H9 (cell line): Measurements from ENCODE around the gene ACSF3. TPM values are rescaled to one million over a fixed set of nuclear protein-coding genes. Genes with fewer than 3 reads are reported as not detected.

Experiments used
- DNase-seq: peaks from one replicate; pipeline ENCODE4 v3.0.0-alpha.2; 2017
- H2AFZ ChIP-seq: one replicate; pipeline ENCODE4 v1.6.1; 2013; ENCODE audit warnings: mild to moderate bottlenecking, low read length, control low read depth, moderate library complexity
- H2AK5ac ChIP-seq: 2 replicates; pipeline ENCODE4 v1.6.1; 2013; ENCODE audit warnings: low read length, control low read depth, mixed read lengths; ENCODE audit not compliant: insufficient read length
- H2BK120ac ChIP-seq: one replicate; pipeline ENCODE4 v1.6.1; 2013; ENCODE audit warnings: low read depth, mild to moderate bottlenecking, low read length, control low read depth, inconsistent platforms; ENCODE audit not compliant: poor library complexity, severe bottlenecking
- H2BK12ac ChIP-seq: 2 replicates; pipeline ENCODE4 v1.6.1; 2013; ENCODE audit warnings: low read length, control low read depth, mixed read lengths, low read depth; ENCODE audit not compliant: insufficient read length
- H2BK15ac ChIP-seq: 2 replicates; pipeline ENCODE4 v1.6.1; 2013; ENCODE audit warnings: low read depth, low read length, control low read depth
- H2BK20ac ChIP-seq: one replicate; pipeline ENCODE4 v1.6.1; 2013; ENCODE audit warnings: low read depth, mild to moderate bottlenecking, low read length, control low read depth, inconsistent platforms; ENCODE audit not compliant: poor library complexity, severe bottlenecking
- H2BK5ac ChIP-seq: 2 replicates; pipeline ENCODE4 v1.6.1; 2013; ENCODE audit warnings: low read length, control low read depth, mixed read lengths; ENCODE audit not compliant: insufficient read length
- H3K14ac ChIP-seq: 2 replicates; pipeline ENCODE4 v1.6.1; 2013; ENCODE audit warnings: low read length, control low read depth; ENCODE audit not compliant: insufficient read depth
- H3K18ac ChIP-seq: 2 replicates; pipeline ENCODE4 v1.6.1; 2013; ENCODE audit warnings: low read depth, mild to moderate bottlenecking, mixed read lengths, low read length, control low read depth; ENCODE audit not compliant: insufficient read length
- H3K23ac ChIP-seq: 2 replicates; pipeline ENCODE4 v1.6.1; 2013; ENCODE audit warnings: low read length, control low read depth, mixed read lengths, low read depth; ENCODE audit not compliant: insufficient read length
- H3K23me2 ChIP-seq: 2 replicates; pipeline ENCODE4 v1.6.1; 2013; ENCODE audit warnings: low read depth, mild to moderate bottlenecking, mixed read lengths, low read length, control low read depth; ENCODE audit not compliant: insufficient read length, poor library complexity, severe bottlenecking
- H3K27ac ChIP-seq: 2 replicates; pipeline ENCODE4 v1.5.1; 2013; ENCODE audit warnings: low read length, control low read depth, mixed read lengths, low read depth; ENCODE audit not compliant: insufficient read length
- H3K27me3 ChIP-seq: 2 replicates; pipeline ENCODE4 v1.6.1; 2013; ENCODE audit warnings: low read length, control low read depth, inconsistent platforms; ENCODE audit not compliant: insufficient read depth
- H3K4ac ChIP-seq: 2 replicates; pipeline ENCODE4 v1.6.1; 2013; ENCODE audit warnings: low read depth, mild to moderate bottlenecking, control low read depth, inconsistent platforms, low read length, moderate library complexity
- H3K4me1 ChIP-seq: 2 replicates; pipeline ENCODE4 v1.6.1; 2013; ENCODE audit warnings: low read length, control low read depth, inconsistent platforms; ENCODE audit not compliant: insufficient read depth
- H3K4me2 ChIP-seq: 2 replicates; pipeline ENCODE4 v1.6.1; 2013; ENCODE audit warnings: low read length, control low read depth, mixed read lengths; ENCODE audit not compliant: insufficient read length, insufficient read depth
- H3K56ac ChIP-seq: 2 replicates; pipeline ENCODE4 v1.6.1; 2013; ENCODE audit warnings: low read depth, mild to moderate bottlenecking, mixed read lengths, low read length, control low read depth; ENCODE audit not compliant: insufficient read length
- H3K79me1 ChIP-seq: 2 replicates; pipeline ENCODE4 v1.6.1; 2013; ENCODE audit warnings: low read depth, mild to moderate bottlenecking, moderate library complexity, low read length, control low read depth, inconsistent platforms; ENCODE audit not compliant: insufficient read depth, poor library complexity, severe bottlenecking
- H3K79me2 ChIP-seq: 2 replicates; pipeline ENCODE4 v1.6.1; 2013; ENCODE audit warnings: low read length, control low read depth, inconsistent platforms; ENCODE audit not compliant: insufficient read depth
- H3K9ac ChIP-seq: 2 replicates; pipeline ENCODE4 v1.6.1; 2013; ENCODE audit warnings: low read length, control low read depth, mixed read lengths; ENCODE audit not compliant: insufficient read length; ENCODE audit errors: extremely low read depth
- H3K9me3 ChIP-seq: one replicate; pipeline ENCODE4 v1.6.1; 2013; ENCODE audit warnings: low read depth, low read length, inconsistent platforms; ENCODE audit not compliant: control insufficient read depth
- H3T11ph ChIP-seq: one replicate; pipeline ENCODE4 v1.6.1; 2013; ENCODE audit warnings: mild to moderate bottlenecking, low read length, control low read depth, inconsistent platforms
- H4K20me1 ChIP-seq: one replicate; pipeline ENCODE4 v1.6.1; 2013; ENCODE audit not compliant: control insufficient read depth, insufficient read length, insufficient read depth
- H4K5ac ChIP-seq: 2 replicates; pipeline ENCODE4 v1.6.1; 2013; ENCODE audit warnings: low read depth, mild to moderate bottlenecking, mixed read lengths, low read length, control low read depth; ENCODE audit not compliant: insufficient read length
- H4K8ac ChIP-seq: replicated peaks from 2 replicates; pipeline ENCODE4 v1.6.1; 2013; ENCODE audit warnings: low read length, control low read depth, mixed read lengths, low read depth; ENCODE audit not compliant: insufficient read length
- H4K91ac ChIP-seq: 2 replicates; pipeline ENCODE4 v1.6.1; 2013; ENCODE audit warnings: low read depth, mild to moderate bottlenecking, moderate library complexity, mixed read lengths, low read length, control low read depth; ENCODE audit not compliant: insufficient read length
- H3K27ac Mint-ChIP-seq, 3 experiments: 2 replicates in 2 of 3; 3 replicates in 1 of 3; pipeline ENCODE4 v1.8.0; 2020 to 2021; ENCODE audit warnings: mixed read lengths in 3 of 3, mild to moderate bottlenecking in 1 of 3, moderate library complexity in 1 of 3
- H3K27me3 Mint-ChIP-seq: 2 replicates; pipeline ENCODE4 v1.8.0; 2021; ENCODE audit warnings: low read depth, mild to moderate bottlenecking, moderate library complexity, mixed read lengths
- H3K36me3 Mint-ChIP-seq, 3 experiments: 2 replicates in 2 of 3; 3 replicates in 1 of 3; pipeline ENCODE4 v1.8.0; 2020 to 2021; ENCODE audit warnings: low read depth in 3 of 3, mixed read lengths in 3 of 3; ENCODE audit not compliant: insufficient read depth in 1 of 3
- H3K4me1 Mint-ChIP-seq, 2 experiments: 2 replicates each; pipeline ENCODE4 v1.8.0; 2020; ENCODE audit warnings: mixed read lengths in 2 of 2
- H3K4me3 Mint-ChIP-seq, 2 experiments: 2 replicates in 1 of 2; 3 replicates in 1 of 2; pipeline ENCODE4 v1.8.0; 2020 to 2021; ENCODE audit warnings: mild to moderate bottlenecking in 2 of 2, mixed read lengths in 2 of 2, moderate library complexity in 1 of 2
- H3K9me3 Mint-ChIP-seq, 2 experiments: 2 replicates in 1 of 2; 3 replicates in 1 of 2; pipeline ENCODE4 v1.8.0; 2020; ENCODE audit warnings: mild to moderate bottlenecking in 2 of 2, mixed read lengths in 2 of 2, moderate library complexity in 1 of 2
- CTCF ChIP-seq: fragments of 200-600 bp; sonication (generic); conservative IDR thresholded peaks from 3 replicates; pipeline ENCODE4 v1.8.0; 2021; ENCODE audit warnings: antibody characterized with exemption, mild to moderate bottlenecking
- WGBS: extraction: QIAGEN DNeasy Blood & Tissue Kit; methylation state at CpG from one replicate; pipeline ENCODE4 v1.1.7; 2013; ENCODE audit warnings: missing lambda C conversion rate, low lambda C conversion rate, mixed read lengths; ENCODE audit not compliant: insufficient read length; ENCODE audit errors: extremely low coverage; 5-methylcytosine and 5-hydroxymethylcytosine counted together
- total RNA-seq: library from RNA; stranded (reverse); gene quantifications from 2 replicates; pipeline ENCODE4 v1.2.1, GENCODE V29; 2021

Gene ACSF3
- total RNA-seq, 1 experiment from 2014 or later: 31.3 TPM

DNA sequence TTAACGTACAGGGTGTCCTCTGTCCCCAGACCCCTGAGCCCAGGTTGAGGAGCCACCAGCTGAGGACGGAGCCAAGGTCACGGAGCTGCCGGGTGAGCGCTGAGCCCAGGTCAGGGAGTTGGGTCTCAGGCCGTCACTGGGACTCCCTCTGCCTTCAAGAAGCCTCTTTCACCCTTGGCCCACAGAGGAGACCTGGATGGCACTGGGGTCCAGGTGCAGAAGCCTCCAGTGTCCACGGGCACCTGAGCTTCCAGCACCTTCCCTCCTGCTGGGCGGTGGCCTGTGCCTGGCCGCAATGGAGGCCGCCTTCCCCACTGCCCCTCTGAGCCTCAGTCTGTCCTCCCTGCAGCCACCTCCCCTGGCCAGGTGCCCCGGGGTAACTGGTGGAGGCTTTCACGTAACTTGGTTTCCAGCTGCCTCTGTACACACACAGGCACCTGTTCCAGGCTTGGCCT is 46.3 kb downstream of the ACSF3 start:
- Histone ChIP-seq H3K4me1 (no peaks in the 10 kb centered on the region), H3K18ac (no peak overlapping the region), H3K23ac (no peak overlapping the region), H2BK5ac (no peak overlapping the region), H3K27ac (no peak overlapping the region), H3K14ac (no peak overlapping the region), H3K4ac (no peak overlapping the region), H2BK12ac (no peak overlapping the region), H3K4me2 (no peak overlapping the region), H3K56ac (no peak overlapping the region), H2BK20ac (no peak overlapping the region), H3K27me3 (no peaks in the 10 kb centered on the region), H4K5ac (no peak overlapping the region), H3K9me3 (no peaks in the 10 kb centered on the region), H3K79me2 (no peaks in the 10 kb centered on the region), H3T11ph (no peak overlapping the region), H2AFZ (no peak overlapping the region), H4K8ac (no peak overlapping the region), H2BK15ac (no peak overlapping the region), H2AK5ac (no peak overlapping the region), H3K79me1 (no peaks in the 10 kb centered on the region), H4K20me1 (no peaks in the 10 kb centered on the region), H3K9ac (no peak overlapping the region), H3K23me2 (no peaks in the 10 kb centered on the region), H2BK120ac (no peak overlapping the region), H4K91ac (no peak overlapping the region)
- Mint-ChIP-seq H3K36me3 (peaks cover 0 to 15% (median 8%) of the 10 kb centered on the region in 3 experiments; a peak in 5 of 7 replicates), H3K9me3 (no peaks in the 10 kb centered on the region), H3K27me3 (no peaks in the 10 kb centered on the region), H3K4me1 (no peaks in the 10 kb centered on the region), H3K4me3 (no peak overlapping the region), H3K27ac (no peak overlapping the region)
- WGBS: no CpG with 5 or more reads among the region's 12 CpGs
- no peak for DNase-seq
- TF ChIP-seq CTCF: no peak
